ENCODE measurements around the gene GPR37L1. TPM values are rescaled to one million over a fixed set of nuclear protein-coding genes. Genes with fewer than 3 reads are reported as not detected.

The GPR37L1 gene
- polyA plus RNA-seq, 1 experiment = not detected

- DNase-seq (ENCODE audit: low read depth, low spot score) = no peak
- H3K4me3 ChIP-seq (ENCODE audit: low read depth, low read length) = no peak overlapping the region
- POLR2A ChIA-PET = no interaction called here
- no peaks in the 10 kb centered on the region for H3K9me3 ChIP-seq (ENCODE audit: control insufficient read depth, insufficient read depth, low read length)
- TF ChIP-seq, protein P1, sequence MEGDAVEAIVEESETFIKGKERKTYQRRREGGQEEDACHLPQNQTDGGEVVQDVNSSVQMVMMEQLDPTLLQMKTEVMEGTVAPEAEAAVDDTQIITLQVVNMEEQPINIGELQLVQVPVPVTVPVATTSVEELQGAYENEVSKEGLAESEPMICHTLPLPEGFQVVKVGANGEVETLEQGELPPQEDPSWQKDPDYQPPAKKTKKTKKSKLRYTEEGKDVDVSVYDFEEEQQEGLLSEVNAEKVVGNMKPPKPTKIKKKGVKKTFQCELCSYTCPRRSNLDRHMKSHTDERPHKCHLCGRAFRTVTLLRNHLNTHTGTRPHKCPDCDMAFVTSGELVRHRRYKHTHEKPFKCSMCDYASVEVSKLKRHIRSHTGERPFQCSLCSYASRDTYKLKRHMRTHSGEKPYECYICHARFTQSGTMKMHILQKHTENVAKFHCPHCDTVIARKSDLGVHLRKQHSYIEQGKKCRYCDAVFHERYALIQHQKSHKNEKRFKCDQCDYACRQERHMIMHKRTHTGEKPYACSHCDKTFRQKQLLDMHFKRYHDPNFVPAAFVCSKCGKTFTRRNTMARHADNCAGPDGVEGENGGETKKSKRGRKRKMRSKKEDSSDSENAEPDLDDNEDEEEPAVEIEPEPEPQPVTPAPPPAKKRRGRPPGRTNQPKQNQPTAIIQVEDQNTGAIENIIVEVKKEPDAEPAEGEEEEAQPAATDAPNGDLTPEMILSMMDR (IDR thresholded peaks at IDR 0.05; ENCODE audit: low read depth, low read length) = no peak
- no peak overlapping the region for H3K27ac ChIP-seq (ENCODE audit: low read depth, low read length)
- peaks cover 6% of the 10 kb centered on the region for H3K27me3 ChIP-seq (ENCODE audit: control insufficient read depth, insufficient read depth, low read length)
- CTCF ChIA-PET = no interaction called here
Observed at GRCh38 chr1:202086579-202087350, 36.0 kb upstream of the GPR37L1 start.

DNA sequence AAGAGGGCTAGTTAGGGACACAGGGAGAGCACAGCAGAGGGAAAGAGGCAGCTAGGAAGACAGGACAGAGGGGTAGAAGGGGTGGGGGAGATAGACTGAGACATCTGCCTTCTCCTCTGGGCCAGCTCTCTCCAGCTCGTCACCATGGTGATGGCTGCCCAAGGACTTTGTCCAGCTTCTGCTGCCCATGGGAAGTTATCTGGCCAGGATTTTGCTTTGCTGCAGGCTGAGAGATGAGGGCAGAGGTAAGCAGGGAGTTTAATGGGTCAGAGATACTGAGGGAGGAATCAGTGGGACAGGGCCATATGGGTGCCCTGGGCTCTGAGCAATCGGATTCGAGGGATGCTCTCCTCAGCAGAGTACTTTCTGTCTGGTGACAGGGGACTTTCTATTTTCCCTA is 34.5 kb upstream of the GPR37L1 start:
- no peaks in the 10 kb centered on the region for H3K9me3 ChIP-seq (ENCODE audit: control insufficient read depth, insufficient read depth, low read length)
- TF ChIP-seq, protein P1 (IDR thresholded peaks at IDR 0.05; ENCODE audit: low read depth, low read length) = no peak
- H3K27me3 ChIP-seq (ENCODE audit: control insufficient read depth, insufficient read depth, low read length) = peaks cover 9% of the 10 kb centered on the region
- ChIA-PET CTCF (interaction anchor here (0.6 to 0.9 kb wide), 2 partner anchors 19 to 87 kb away, joined by 4 to 9 read pairs; no protein-coding TSS in a partner anchor), POLR2A (no interaction called here)
- no peak for DNase-seq (ENCODE audit: low read depth, low spot score)
- H3K27ac ChIP-seq (ENCODE audit: low read depth, low read length) = no peak overlapping the region
- H3K4me3 ChIP-seq (ENCODE audit: low read depth, low read length) = no peak overlapping the region

GRCh38 chr1:202090994-202091393 is 31.7 kb upstream of the GPR37L1 start:
- POLR2A ChIA-PET = no interaction called here
- CTCF ChIA-PET = no interaction called here
- H3K9me3 ChIP-seq (ENCODE audit: control insufficient read depth, insufficient read depth, low read length) = no peaks in the 10 kb centered on the region
- no peak for DNase-seq (ENCODE audit: low read depth, low spot score)
- H3K27me3 ChIP-seq (ENCODE audit: control insufficient read depth, insufficient read depth, low read length) = peaks cover 9% of the 10 kb centered on the region
- no peak overlapping the region for H3K4me3 ChIP-seq (ENCODE audit: low read depth, low read length)
- H3K27ac ChIP-seq (ENCODE audit: low read depth, low read length) = no peak overlapping the region
- TF ChIP-seq, protein P1 (IDR thresholded peaks at IDR 0.05; ENCODE audit: low read depth, low read length) = no peak

- TF ChIP-seq, protein P1 (IDR thresholded peaks at IDR 0.05; ENCODE audit: low read depth, low read length) = no peak
- no peak for DNase-seq (ENCODE audit: low read depth, low spot score)
- H3K27ac ChIP-seq (ENCODE audit: low read depth, low read length) = no peak overlapping the region
- CTCF ChIA-PET = interaction anchor here (0.8 kb wide), 1 partner anchor 94 kb away, joined by 4 read pairs; no protein-coding TSS in a partner anchor
- H3K27me3 ChIP-seq (ENCODE audit: control insufficient read depth, insufficient read depth, low read length) = peaks cover 9% of the 10 kb centered on the region
- POLR2A ChIA-PET = interaction anchor here (0.5 kb wide), 1 partner anchor 22 kb away, joined by 3 read pairs; no protein-coding TSS in a partner anchor
- H3K9me3 ChIP-seq (ENCODE audit: control insufficient read depth, insufficient read depth, low read length) = no peaks in the 10 kb centered on the region
- H3K4me3 ChIP-seq (ENCODE audit: low read depth, low read length) = no peak overlapping the region
Observed at GRCh38 chr1:202093858-202094257, 28.9 kb upstream of the GPR37L1 start.

DNA sequence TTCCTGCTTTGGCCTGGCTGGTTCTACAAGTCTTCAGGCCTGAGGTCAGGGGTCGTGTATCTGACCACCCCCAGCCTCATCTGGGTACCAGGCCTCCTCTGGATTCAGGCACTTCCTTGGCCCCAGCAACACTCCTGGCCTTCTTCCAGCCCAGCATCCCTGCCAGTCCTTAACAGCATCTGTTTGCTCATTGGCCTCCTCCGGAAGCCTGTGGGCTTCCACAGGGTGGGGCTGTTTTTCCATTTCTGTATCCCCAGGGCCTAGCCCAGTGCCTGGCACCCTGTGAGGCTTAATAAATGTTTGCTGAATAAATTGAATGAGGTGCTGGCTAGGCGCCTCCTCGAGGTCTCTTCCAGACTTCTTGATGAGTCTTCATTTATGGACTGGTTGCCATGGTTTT is 21.5 kb upstream of the GPR37L1 start:
- H3K4me3 ChIP-seq (ENCODE audit: low read depth, low read length) = no peak overlapping the region
- no peaks in the 10 kb centered on the region for H3K27me3 ChIP-seq (ENCODE audit: control insufficient read depth, insufficient read depth, low read length)
- H3K9me3 ChIP-seq (ENCODE audit: control insufficient read depth, insufficient read depth, low read length) = no peaks in the 10 kb centered on the region
- H3K27ac ChIP-seq (ENCODE audit: low read depth, low read length) = no peak overlapping the region
- TF ChIP-seq, protein P1 (IDR thresholded peaks at IDR 0.05; ENCODE audit: low read depth, low read length) = no peak
- DNase-seq (ENCODE audit: low read depth, low spot score) = no peak
- POLR2A ChIA-PET = no interaction called here
- CTCF ChIA-PET = interaction anchor here (1.2 kb wide), 1 partner anchor 92 kb away, joined by 4 read pairs; no protein-coding TSS in a partner anchor

All from AG04450 (cell line).